ENCODE data around the gene KRT6A.
A peak's percentile ranks its signal among the peaks of the same experiment; 100 is the strongest.
"Not testable (repeated sequence)": the region's sequence is repeated elsewhere in the genome, so short reads cannot be mapped to it uniquely, and the experiment has no call there.

Gene KRT6A

GRCh38 chr12:52500574-52500973, 7.5 kb upstream of the KRT6A start:
- DNase-seq (ENCODE audit: low spot score), result not testable (repeated sequence)

GRCh38 chr12:52499806-52500560, 6.9 kb upstream of the KRT6A start:
- DNase-seq (ENCODE audit: low spot score), result no peak

- no peak for DNase-seq (ENCODE audit: low spot score)
Measured at GRCh38 chr12:52498946-52499345, 5.9 kb upstream of the KRT6A start.

- no peak for DNase-seq (ENCODE audit: low spot score)
Measured at GRCh38 chr12:52497975-52498374, 4.9 kb upstream of the KRT6A start.

- DNase-seq (ENCODE audit: low spot score), result peak; percentile 72
Measured at GRCh38 chr12:52496590-52497071, 3.6 kb upstream of the KRT6A start.

GRCh38 chr12:52496054-52496453, 3.0 kb upstream of the KRT6A start:
- no peak for DNase-seq (ENCODE audit: low spot score)

GRCh38 chr12:52495389-52495788, 2.3 kb upstream of the KRT6A start:
- DNase-seq (ENCODE audit: low spot score), result peak; percentile 37

- DNase-seq (ENCODE audit: low spot score), result peak; percentile 17
Measured at GRCh38 chr12:52494518-52494917, 1.5 kb upstream of the KRT6A start.

- no peak for DNase-seq (ENCODE audit: low spot score)
Measured at GRCh38 chr12:52494100-52494499, 1.0 kb upstream of the KRT6A start.

GRCh38 chr12:52492405-52492804, 652 bp downstream of the KRT6A start:
- not testable (repeated sequence) for DNase-seq (ENCODE audit: low spot score)

- not testable (repeated sequence) for DNase-seq (ENCODE audit: low spot score)
Measured at GRCh38 chr12:52491495-52491894, 1.6 kb downstream of the KRT6A start.

GRCh38 chr12:52488736-52489135, 4.3 kb downstream of the KRT6A start:
- DNase-seq (ENCODE audit: low spot score), result no peak

GRCh38 chr12:52487744-52488443, 5.2 kb downstream of the KRT6A start:
- not testable (repeated sequence) for DNase-seq (ENCODE audit: low spot score)

GRCh38 chr12:52487211-52487610, 5.8 kb downstream of the KRT6A start:
- no peak for DNase-seq (ENCODE audit: low spot score)

GRCh38 chr12:52486166-52487105, 6.6 kb downstream of the KRT6A start:
- no peak for DNase-seq (ENCODE audit: low spot score)

GRCh38 chr12:52480073-52480472, 13.0 kb downstream of the KRT6A start:
- no peak for DNase-seq (ENCODE audit: low spot score)

GRCh38 chr12:52477651-52478050, 15.4 kb downstream of the KRT6A start:
- DNase-seq (ENCODE audit: low spot score), result no peak

- no peak for DNase-seq (ENCODE audit: low spot score)
Measured at GRCh38 chr12:52474212-52474611, 18.8 kb downstream of the KRT6A start.

- DNase-seq (ENCODE audit: low spot score), result no peak
Measured at GRCh38 chr12:52473768-52474167, 19.3 kb downstream of the KRT6A start, which contains the start of gene KRT6C. TSS of gene KRT6C (minus strand) at chr12:52473805. CDS start at chr12:52473737, 68 bp downstream.

GRCh38 chr12:52469853-52470252, 23.2 kb downstream of the KRT6A start:
- no peak for DNase-seq (ENCODE audit: low spot score)

GRCh38 chr12:52464897-52465296, 28.2 kb downstream of the KRT6A start:
- no peak for DNase-seq (ENCODE audit: low spot score)

GRCh38 chr12:52461693-52462092, 31.4 kb downstream of the KRT6A start:
- DNase-seq (ENCODE audit: low spot score), result no peak

Data from LoVo (cell line).